ENCODE data around the gene LDB1.

Gene LDB1

GRCh38 chr10:102064503-102064867 is 55.7 kb downstream of the LDB1 start:
- no peak for DNase-seq (ENCODE audit: low read depth)

GRCh38 chr10:102059987-102060386 is 60.2 kb downstream of the LDB1 start:
- DNase-seq (ENCODE audit: low read depth): no peak

All from activated T-helper 1 cell treated with Interleukin-2 at 50 U/mL for 16 hours (primary cell).